Measurements from ENCODE around the gene ZNF500. TPM values are rescaled to one million over a fixed set of nuclear protein-coding genes. Genes with fewer than 3 reads are reported as not detected.

Gene ZNF500
- total RNA-seq, 4 donors from 2014 or later: 11.8 to 20.6 (median 17.6) TPM

DNA sequence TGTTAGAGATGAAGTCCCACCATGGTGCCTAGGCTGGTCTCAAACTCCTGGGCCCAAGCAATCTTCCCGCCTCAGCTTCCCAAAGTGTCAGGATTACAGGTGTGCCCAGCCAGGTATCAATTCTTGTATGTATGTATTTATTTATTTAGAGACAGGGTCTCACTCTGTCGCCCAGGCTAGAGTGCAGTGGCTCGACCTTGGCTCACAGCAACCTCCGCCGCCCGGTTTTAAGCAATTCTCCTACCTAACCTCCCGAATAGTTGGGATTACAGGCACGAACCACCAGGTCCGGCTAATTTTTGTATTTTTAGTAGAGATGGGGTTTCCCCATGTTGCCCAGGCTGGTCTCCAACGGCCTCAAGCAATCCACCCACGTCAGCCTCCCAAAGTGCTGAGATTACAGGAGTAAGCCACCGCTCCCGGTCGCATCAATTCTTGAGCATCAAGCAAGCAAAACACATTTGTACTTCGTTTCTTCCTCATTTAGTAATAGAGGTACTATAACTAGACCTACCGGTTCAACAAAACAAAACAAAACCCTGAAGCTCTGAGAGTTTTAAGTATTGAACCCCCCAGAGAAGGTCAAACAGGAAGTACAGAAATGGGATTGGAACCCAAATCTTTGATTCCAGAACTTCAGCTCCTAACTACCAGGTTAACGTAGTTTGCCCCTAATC is 1.0 kb upstream of the ZNF500 start:
- H3K4me3 ChIP-seq (replicated peaks in 1 of 3): peak overlapping the region in 1 of 3 donors; percentile 16
- no peaks in the 10 kb centered on the region for H3K9me3 ChIP-seq
- DNase-seq: peak; percentile 19 to 37
- H3K4me1 ChIP-seq: peaks cover 6 to 21% of the 10 kb centered on the region in 2 donors
- TF ChIP-seq POLR2A (IDR thresholded peaks at IDR 0.05): no peak
- TF ChIP-seq, protein P1, sequence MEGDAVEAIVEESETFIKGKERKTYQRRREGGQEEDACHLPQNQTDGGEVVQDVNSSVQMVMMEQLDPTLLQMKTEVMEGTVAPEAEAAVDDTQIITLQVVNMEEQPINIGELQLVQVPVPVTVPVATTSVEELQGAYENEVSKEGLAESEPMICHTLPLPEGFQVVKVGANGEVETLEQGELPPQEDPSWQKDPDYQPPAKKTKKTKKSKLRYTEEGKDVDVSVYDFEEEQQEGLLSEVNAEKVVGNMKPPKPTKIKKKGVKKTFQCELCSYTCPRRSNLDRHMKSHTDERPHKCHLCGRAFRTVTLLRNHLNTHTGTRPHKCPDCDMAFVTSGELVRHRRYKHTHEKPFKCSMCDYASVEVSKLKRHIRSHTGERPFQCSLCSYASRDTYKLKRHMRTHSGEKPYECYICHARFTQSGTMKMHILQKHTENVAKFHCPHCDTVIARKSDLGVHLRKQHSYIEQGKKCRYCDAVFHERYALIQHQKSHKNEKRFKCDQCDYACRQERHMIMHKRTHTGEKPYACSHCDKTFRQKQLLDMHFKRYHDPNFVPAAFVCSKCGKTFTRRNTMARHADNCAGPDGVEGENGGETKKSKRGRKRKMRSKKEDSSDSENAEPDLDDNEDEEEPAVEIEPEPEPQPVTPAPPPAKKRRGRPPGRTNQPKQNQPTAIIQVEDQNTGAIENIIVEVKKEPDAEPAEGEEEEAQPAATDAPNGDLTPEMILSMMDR (IDR thresholded peaks at IDR 0.05): no peak
- WGBS, 2 donors: 50 to 63% methylated on average over 17 of the region's 17 CpGs
- peak overlapping the region; percentile 62 to 77 (median 75) for H3K27ac ChIP-seq
- no peaks in the 10 kb centered on the region for H3K27me3 ChIP-seq
- peaks cover 12 to 13% of the 10 kb centered on the region in 2 donors for H3K36me3 ChIP-seq
- intact Hi-C loops (cut with DNase I): loop anchor here (5.0 kb wide), 1 partner anchor 34 kb away; the partner anchor contains the start of gene ROGDI

DNA sequence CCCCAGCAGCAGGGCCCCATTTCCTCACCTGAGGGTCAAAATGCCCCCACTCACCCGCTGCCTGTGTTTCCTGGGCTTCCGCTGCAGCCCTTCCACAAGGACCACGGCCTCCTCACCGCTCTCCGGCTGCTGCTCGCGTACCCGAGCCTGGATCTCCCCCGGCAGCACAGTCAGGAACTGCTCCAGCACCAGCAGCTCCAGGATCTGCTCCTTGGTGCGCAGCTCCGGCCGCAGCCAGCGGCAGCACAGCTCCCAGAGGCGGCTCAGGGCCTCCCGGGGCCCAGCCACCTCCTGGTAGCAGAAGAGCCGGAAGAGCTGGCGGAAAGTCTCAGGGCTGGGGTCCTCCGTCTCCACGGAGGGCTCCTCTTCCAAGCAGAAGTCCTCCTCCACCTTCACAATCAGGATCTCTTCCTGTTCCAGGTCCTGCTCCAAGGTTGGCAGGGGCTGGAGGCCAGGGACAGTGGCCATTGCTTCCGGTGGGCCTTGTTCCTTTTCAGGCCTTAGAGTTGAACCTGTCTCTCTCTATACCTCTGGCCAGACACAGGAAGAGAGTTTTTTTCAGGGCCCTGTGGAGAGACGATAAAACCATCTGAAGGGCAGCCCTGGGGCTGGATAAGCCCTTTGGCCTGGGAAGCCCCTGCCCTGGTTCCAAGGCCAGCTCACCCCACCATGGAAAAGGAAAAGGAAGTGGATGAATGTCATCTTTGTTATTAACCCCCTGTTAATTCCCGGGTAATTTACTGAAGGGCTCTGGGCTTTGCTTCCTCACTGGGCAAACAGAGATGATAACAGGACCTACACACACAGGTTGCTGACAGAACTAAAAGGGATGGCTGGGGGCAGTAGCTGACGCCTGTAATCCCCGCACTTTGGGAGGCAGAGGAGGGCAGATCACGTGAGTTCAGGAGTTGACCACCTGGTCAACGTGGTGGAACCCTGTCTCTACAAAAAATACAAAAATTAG is 1.2 kb downstream of the ZNF500 start:
- peaks cover 30 to 33% of the 10 kb centered on the region in 2 donors for H3K36me3 ChIP-seq
- 73 to 77% methylated on average over 17 to 26 of the region's 26 CpGs for WGBS, 2 donors
- no peaks in the 10 kb centered on the region for H3K9me3 ChIP-seq
- intact Hi-C loops (cut with DNase I): loop anchor here (5.0 kb wide), 1 partner anchor 37 kb away; the partner anchor contains the start of gene ROGDI
- H3K27me3 ChIP-seq: no peaks in the 10 kb centered on the region
- DNase-seq: no peak
- peaks cover 6 to 21% of the 10 kb centered on the region in 2 donors for H3K4me1 ChIP-seq
- no peak for TF ChIP-seq POLR2A (IDR thresholded peaks at IDR 0.05)
- TF ChIP-seq, protein P1 (IDR thresholded peaks at IDR 0.05): no peak
- no peak overlapping the region for H3K27ac ChIP-seq
- peak overlapping the region; percentile 34 to 97 (median 93) for H3K4me3 ChIP-seq (replicated peaks in 1 of 3)

DNA sequence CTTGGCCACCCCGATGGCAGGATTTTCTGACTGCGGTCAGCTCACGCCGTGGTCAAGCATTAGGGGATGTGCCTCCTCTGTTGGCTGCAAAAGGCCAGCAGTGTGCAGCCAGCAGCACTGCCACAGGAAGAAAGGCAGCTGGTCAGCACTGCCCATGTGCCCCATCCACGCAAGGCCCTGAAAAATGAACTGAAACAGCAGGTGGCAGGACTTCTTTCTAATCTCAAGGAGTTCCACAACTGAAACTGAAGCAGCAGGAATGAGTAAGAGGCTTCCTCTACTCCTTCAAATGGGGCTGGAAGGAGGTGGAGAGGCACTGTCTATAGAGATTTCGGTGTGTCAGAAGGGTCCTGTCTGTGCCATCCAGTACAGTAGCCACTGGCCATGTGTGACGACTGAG is 3.2 kb downstream of the ZNF500 start:
- Histone ChIP-seq H3K27me3 (no peaks in the 10 kb centered on the region), H3K9me3 (no peaks in the 10 kb centered on the region), H3K4me3 (replicated peaks in 1 of 3) (no peak overlapping the region), H3K4me1 (peaks cover 6 to 21% of the 10 kb centered on the region in 2 donors), H3K27ac (no peak overlapping the region), H3K36me3 (peaks cover 48 to 51% of the 10 kb centered on the region in 2 donors)
- TF ChIP-seq, protein P1 (IDR thresholded peaks at IDR 0.05): no peak
- no peak for TF ChIP-seq POLR2A (IDR thresholded peaks at IDR 0.05)
- intact Hi-C loops (cut with DNase I): no loop called here
- DNase-seq: no peak
- 95 to 96% methylated on average over 7 of the region's 7 CpGs for WGBS, 2 donors

DNA sequence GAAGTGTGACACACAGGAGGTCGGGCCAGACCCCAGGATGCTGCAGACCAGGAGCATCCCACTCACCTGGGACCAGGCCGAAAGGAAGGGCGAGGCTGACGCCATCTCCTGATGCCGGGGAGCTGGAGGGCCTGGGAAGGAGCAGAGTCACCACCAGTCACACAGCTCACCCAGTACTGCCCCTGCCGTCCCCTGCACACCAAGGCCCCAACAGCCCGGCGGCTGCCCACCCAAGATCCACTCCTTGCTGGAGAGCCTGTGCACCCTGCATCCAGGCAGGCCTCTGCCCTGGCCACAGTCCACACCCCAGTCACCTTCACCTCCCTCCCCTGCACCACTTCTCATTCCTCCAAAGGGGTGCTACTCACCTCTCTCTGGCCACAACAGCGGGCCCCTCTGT is 4.8 kb downstream of the ZNF500 start:
- intact Hi-C loops (cut with DNase I): no loop called here
- 81 to 85% methylated on average over 3 to 4 of the region's 9 CpGs for WGBS, 2 donors
- Histone ChIP-seq H3K4me1 (peaks cover 6 to 12% of the 10 kb centered on the region in 2 donors), H3K27me3 (no peaks in the 10 kb centered on the region), H3K9me3 (no peaks in the 10 kb centered on the region), H3K27ac (no peak overlapping the region), H3K36me3 (peaks cover 57 to 65% of the 10 kb centered on the region in 2 donors), H3K4me3 (replicated peaks in 1 of 3) (no peak overlapping the region)
- TF ChIP-seq POLR2A (IDR thresholded peaks at IDR 0.05): no peak
- TF ChIP-seq, protein P1 (IDR thresholded peaks at IDR 0.05): no peak
- DNase-seq: no peak
